Osteoblast (primary cell): Measurements from ENCODE around the gene SLC43A3. TPM values are rescaled to one million over a fixed set of nuclear protein-coding genes. Genes with fewer than 3 reads are reported as not detected.

ENCODE experiments used
- DNase-seq: peaks from one replicate; pipeline ENCODE4 v3.0.0; 2011; ENCODE audit warnings: low spot score, mixed read lengths; ENCODE audit not compliant: insufficient read length; ENCODE audit errors: missing footprints
- H2AFZ ChIP-seq: 2 replicates; pipeline ENCODE4 v1.6.0; 2011; ENCODE audit warnings: mild to moderate bottlenecking, low read length
- H3K27ac ChIP-seq: 2 replicates; pipeline ENCODE4 v1.5.1; 2011; ENCODE audit warnings: mild to moderate bottlenecking, low read depth, low read length, moderate library complexity
- H3K27me3 ChIP-seq: 2 replicates; pipeline ENCODE4 v1.6.0; 2012; ENCODE audit warnings: mild to moderate bottlenecking, control low read depth, inconsistent platforms, low read length, moderate library complexity; ENCODE audit not compliant: insufficient read depth
- H3K36me3 ChIP-seq: 2 replicates; pipeline ENCODE4 v1.5.1; 2011; ENCODE audit warnings: mild to moderate bottlenecking, low read length, control low read depth, moderate library complexity; ENCODE audit not compliant: insufficient read depth
- H3K4me1 ChIP-seq: 2 replicates; pipeline ENCODE4 v1.5.1; 2011; ENCODE audit warnings: mild to moderate bottlenecking, low read length, control low read depth, moderate library complexity; ENCODE audit not compliant: insufficient read depth
- H3K4me2 ChIP-seq: 2 replicates; pipeline ENCODE4 v1.6.0; 2011; ENCODE audit warnings: mild to moderate bottlenecking, low read length; ENCODE audit not compliant: insufficient read depth
- H3K4me3 ChIP-seq: fragments of 200-600 bp; sonication (generic); 3 replicates; pipeline ENCODE4 v1.5.1; 2012; ENCODE audit warnings: mild to moderate bottlenecking, low read length, inconsistent platforms; ENCODE audit not compliant: insufficient read depth
- H3K79me2 ChIP-seq: 2 replicates; pipeline ENCODE4 v1.6.0; 2012; ENCODE audit warnings: mild to moderate bottlenecking, low read length, control low read depth, inconsistent platforms; ENCODE audit not compliant: insufficient read depth
- H3K9me3 ChIP-seq: 2 replicates; pipeline ENCODE4 v1.5.1; 2011; ENCODE audit warnings: low read depth, low read length, control low read depth
- H4K20me1 ChIP-seq: 2 replicates; pipeline ENCODE4 v1.6.0; 2012; ENCODE audit warnings: mild to moderate bottlenecking, low read length, control low read depth; ENCODE audit not compliant: insufficient read depth
- total RNA-seq: library from RNA; depleted of rRNA; stranded (reverse); fragments of >200 nt; gene quantifications from 2 replicates; pipeline ENCODE4 v1.2.3, GENCODE V29; 2012
- TF ChIP-seq, protein P1 (sequence below): IDR thresholded peaks from 2 replicates; pipeline ENCODE4 v1.5.1; 2011; ENCODE audit warnings: mild to moderate bottlenecking, low read depth, low read length, moderate library complexity; ENCODE audit errors: extremely low read depth

The SLC43A3 gene
- total RNA-seq, 1 donor: 51.4 TPM

DNA sequence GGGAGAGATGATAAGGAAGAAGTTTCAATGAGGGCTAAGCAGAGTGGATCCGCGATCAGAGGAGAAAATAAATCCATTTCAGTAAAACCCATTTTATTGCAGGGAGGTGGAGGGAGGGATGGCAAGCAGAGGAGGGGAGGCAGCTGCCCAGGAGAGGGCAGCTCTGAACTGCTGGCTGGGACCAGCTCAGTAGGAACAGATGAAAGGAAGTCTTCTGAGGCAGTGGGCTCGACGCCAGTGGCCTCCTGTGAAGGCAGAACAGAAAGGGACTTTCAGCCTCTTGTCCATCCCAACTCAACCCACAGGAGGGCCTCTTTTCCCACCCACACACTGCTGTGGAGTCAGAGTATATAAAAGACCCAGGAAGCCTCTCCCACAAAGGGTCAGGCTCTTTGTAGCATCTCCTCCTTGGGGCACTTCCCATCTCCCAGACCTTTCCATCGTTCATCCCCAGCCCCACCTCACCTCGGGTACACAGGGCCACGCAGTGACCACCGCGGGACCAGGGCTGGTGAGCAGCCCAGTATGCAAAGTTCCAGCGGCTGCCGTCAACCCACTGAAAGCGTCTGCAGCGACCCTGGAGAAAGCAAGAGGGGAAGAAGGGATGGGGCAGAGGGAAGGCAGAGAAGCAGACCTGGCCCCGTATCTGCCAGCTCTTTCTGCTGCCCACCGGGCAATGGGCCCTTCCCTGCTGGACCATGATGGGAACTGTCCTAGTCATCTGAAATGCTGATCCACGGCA is 39.5 kb downstream of the SLC43A3 start:
- H4K20me1 ChIP-seq: no peaks in the 10 kb centered on the region
- H3K36me3 ChIP-seq: no peaks in the 10 kb centered on the region
- no peak for DNase-seq
- no peak overlapping the region for H2AFZ ChIP-seq
- H3K4me2 ChIP-seq: no peak overlapping the region
- H3K4me3 ChIP-seq: no peak overlapping the region
- TF ChIP-seq, protein P1, sequence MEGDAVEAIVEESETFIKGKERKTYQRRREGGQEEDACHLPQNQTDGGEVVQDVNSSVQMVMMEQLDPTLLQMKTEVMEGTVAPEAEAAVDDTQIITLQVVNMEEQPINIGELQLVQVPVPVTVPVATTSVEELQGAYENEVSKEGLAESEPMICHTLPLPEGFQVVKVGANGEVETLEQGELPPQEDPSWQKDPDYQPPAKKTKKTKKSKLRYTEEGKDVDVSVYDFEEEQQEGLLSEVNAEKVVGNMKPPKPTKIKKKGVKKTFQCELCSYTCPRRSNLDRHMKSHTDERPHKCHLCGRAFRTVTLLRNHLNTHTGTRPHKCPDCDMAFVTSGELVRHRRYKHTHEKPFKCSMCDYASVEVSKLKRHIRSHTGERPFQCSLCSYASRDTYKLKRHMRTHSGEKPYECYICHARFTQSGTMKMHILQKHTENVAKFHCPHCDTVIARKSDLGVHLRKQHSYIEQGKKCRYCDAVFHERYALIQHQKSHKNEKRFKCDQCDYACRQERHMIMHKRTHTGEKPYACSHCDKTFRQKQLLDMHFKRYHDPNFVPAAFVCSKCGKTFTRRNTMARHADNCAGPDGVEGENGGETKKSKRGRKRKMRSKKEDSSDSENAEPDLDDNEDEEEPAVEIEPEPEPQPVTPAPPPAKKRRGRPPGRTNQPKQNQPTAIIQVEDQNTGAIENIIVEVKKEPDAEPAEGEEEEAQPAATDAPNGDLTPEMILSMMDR: peak; percentile 5
- no peak overlapping the region for H3K27ac ChIP-seq
- peaks cover 10% of the 10 kb centered on the region for H3K27me3 ChIP-seq
- H3K79me2 ChIP-seq: no peaks in the 10 kb centered on the region
- H3K4me1 ChIP-seq: no peaks in the 10 kb centered on the region
- no peaks in the 10 kb centered on the region for H3K9me3 ChIP-seq

DNA sequence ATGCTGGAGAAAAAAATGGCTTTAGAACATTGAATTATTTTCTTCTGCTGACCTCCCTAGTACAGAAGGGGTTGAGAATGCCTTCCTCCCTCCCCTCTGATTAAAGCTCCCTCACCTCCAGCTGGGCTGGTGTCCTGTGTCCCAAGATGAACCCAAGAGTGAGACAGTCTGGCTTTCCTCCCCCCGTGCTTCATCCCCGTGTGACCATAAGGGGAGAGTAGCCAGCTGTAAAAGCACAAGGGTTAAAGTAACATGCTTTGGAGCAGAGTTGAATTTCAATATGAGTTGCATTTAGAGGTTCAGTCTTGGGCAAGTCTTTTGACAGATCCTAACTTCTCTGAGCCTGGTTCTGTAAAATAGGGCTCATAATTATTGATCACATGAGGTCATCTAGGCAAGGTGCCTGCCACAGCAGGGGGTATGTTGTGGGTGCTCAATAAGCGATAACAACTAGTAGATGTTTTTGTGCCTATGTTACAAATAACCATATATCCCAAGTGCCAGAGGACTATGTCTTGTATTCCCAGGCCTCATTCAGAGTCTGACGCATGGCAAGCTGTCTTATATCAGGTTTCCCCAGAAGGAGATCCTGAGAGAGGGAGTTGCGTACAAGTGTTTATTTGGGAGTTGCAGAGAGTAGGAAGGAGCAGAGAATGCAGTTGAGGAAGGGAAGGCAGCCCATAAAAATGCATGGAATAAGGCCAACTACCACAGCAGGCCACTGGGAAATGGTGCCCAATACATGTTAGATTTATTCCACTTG is 40.6 kb downstream of the SLC43A3 start:
- no peak for DNase-seq
- H3K36me3 ChIP-seq: no peaks in the 10 kb centered on the region
- TF ChIP-seq, protein P1: no peak

DNA sequence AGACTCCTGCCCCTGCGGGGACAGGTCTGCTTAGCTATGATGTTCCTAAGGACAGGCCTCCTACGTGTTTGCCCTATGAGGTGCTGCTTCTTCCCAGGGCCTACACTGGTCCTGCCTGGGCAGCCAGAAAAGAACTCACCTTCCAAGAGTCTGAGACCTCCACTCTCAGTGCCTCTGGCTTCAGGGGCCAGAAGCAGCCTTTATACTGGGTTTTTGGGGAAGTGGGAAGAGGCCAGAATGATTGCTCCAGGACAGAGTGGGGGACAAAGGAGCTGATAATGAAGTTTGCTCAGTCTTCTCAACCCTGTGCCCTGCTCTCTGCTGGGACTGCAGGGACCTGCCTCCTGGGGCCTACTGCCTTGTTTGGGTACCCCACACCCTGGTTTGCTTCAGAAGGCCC is 45.9 kb downstream of the SLC43A3 start, which contains the start of gene PRG3:
PRG3 (minus strand) TSS at position 176 of the 400 bp plus-strand sequence. CDS start 442 bp downstream, outside the sequence.
- Histone ChIP-seq H3K4me2 (no peak within 1 kb of the TSS), H3K4me1 (no peaks in the 10 kb centered on the region), H3K4me3 (no peak within 1 kb of the TSS), H3K27me3 (peaks cover 6% of the 10 kb centered on the region), H3K27ac (no peak within 1 kb of the TSS), H3K79me2 (no peaks in the 10 kb centered on the region), H2AFZ (no peak within 1 kb of the TSS), H4K20me1 (no peaks in the 10 kb centered on the region), H3K9me3 (no peaks in the 10 kb centered on the region), H3K36me3 (no peaks in the 10 kb centered on the region)
- TF ChIP-seq, protein P1: no peak
- no peak for DNase-seq

More for the DNA sequence above, 40.6 kb downstream of the SLC43A3 start:
- peaks cover 10% of the 10 kb centered on the region for H3K27me3 ChIP-seq
- H4K20me1 ChIP-seq: no peaks in the 10 kb centered on the region
- H3K27ac ChIP-seq: no peak overlapping the region
- H3K4me2 ChIP-seq: no peak overlapping the region
- no peaks in the 10 kb centered on the region for H3K4me1 ChIP-seq
- no peaks in the 10 kb centered on the region for H3K79me2 ChIP-seq
- H3K9me3 ChIP-seq: no peaks in the 10 kb centered on the region
- H3K4me3 ChIP-seq: no peak overlapping the region
- H2AFZ ChIP-seq: no peak overlapping the region

DNA sequence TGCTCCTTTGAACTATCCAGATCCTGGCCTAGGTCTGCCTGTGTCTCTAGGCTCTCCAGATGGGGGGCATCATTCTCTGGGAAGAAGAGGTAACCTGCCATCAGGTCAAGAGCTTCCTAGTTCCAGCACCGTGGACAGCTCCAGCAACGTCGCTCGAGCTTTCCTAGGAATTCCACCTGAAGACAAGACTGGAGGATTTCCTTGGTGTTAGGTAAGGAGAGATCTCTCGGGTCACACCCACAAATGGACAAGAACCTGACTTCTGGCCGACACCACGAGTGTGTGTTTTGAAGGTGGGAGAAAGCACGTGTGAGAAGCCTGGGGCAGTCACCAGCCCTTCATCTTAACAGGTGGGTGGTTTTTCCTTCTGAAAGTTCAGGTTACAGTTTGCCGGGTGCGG is 47.2 kb downstream of the SLC43A3 start:
- no peaks in the 10 kb centered on the region for H4K20me1 ChIP-seq

More for the DNA sequence above, 47.2 kb downstream of the SLC43A3 start:
- no peak for DNase-seq
- Histone ChIP-seq H2AFZ (no peak overlapping the region), H3K79me2 (no peaks in the 10 kb centered on the region), H3K36me3 (no peaks in the 10 kb centered on the region), H3K4me1 (no peaks in the 10 kb centered on the region), H3K9me3 (no peaks in the 10 kb centered on the region), H3K4me2 (no peak overlapping the region), H3K4me3 (no peak overlapping the region), H3K27ac (no peak overlapping the region), H3K27me3 (no peaks in the 10 kb centered on the region)
- TF ChIP-seq, protein P1: no peak
